DOHH2 (cell line): Measurements from ENCODE around the gene MDM4.

Source experiments
- CTCF ChIP-seq: fragments of 200-600 bp; sonication (generic); IDR thresholded peaks from one replicate; pipeline ENCODE4 v1.5.1; 2014; ENCODE audit warnings: antibody characterized with exemption, mild to moderate bottlenecking, low read depth, low read length; ENCODE audit not compliant: poor library complexity, severe bottlenecking
- EZH2phosphoT487 ChIP-seq: fragments of 200-600 bp; sonication (generic); IDR thresholded peaks from 2 replicates; pipeline ENCODE4 v1.6.1; 2017; ENCODE audit warnings: borderline replicate concordance, mild to moderate bottlenecking, antibody characterized with exemption, low read length, moderate library complexity, mixed read lengths

GRCh38 chr1:204563780-204564179 is 47.6 kb downstream of the MDM4 start:
- TF ChIP-seq CTCF (no peak), EZH2phosphoT487 (no peak)
